Activated naive CD4-positive, alpha-beta T cell treated with anti-CD3 and anti-CD28 coated beads, Interleukin-2, amount 10 ng/mL, durations not matched to agents 7 days and 5 days (primary cell): ENCODE data around the gene CD59.

Experiments
- CTCF ChIA-PET: fragments of 350-600 bp; sonication (Branson Sonifier 250); formaldehyde crosslinking; loops from one replicate; lab custom pipeline; 2021; ENCODE audit warnings: antibody characterized with exemption; lab: Charles Lee
- DNase-seq: peaks from one replicate; pipeline ENCODE4 v3.0.0-alpha.2; 2020
- H3K27ac Mint-ChIP-seq: one replicate; pipeline ENCODE4 v1.8.0; 2021; ENCODE audit warnings: mild to moderate bottlenecking, moderate library complexity, mixed read lengths
- H3K27me3 Mint-ChIP-seq: one replicate; pipeline ENCODE4 v1.8.0; 2021; ENCODE audit warnings: mild to moderate bottlenecking, mixed read lengths
- H3K36me3 Mint-ChIP-seq: one replicate; pipeline ENCODE4 v1.8.0; 2021; ENCODE audit warnings: mixed read lengths
- H3K4me1 Mint-ChIP-seq: one replicate; pipeline ENCODE4 v1.8.0; 2021; ENCODE audit warnings: mixed read lengths
- H3K4me3 Mint-ChIP-seq: one replicate; pipeline ENCODE4 v1.8.0; 2021; ENCODE audit warnings: mild to moderate bottlenecking, moderate library complexity, mixed read lengths
- H3K9me3 Mint-ChIP-seq: one replicate; pipeline ENCODE4 v1.8.0; 2021; ENCODE audit warnings: mixed read lengths

CD59 gene

DNA sequence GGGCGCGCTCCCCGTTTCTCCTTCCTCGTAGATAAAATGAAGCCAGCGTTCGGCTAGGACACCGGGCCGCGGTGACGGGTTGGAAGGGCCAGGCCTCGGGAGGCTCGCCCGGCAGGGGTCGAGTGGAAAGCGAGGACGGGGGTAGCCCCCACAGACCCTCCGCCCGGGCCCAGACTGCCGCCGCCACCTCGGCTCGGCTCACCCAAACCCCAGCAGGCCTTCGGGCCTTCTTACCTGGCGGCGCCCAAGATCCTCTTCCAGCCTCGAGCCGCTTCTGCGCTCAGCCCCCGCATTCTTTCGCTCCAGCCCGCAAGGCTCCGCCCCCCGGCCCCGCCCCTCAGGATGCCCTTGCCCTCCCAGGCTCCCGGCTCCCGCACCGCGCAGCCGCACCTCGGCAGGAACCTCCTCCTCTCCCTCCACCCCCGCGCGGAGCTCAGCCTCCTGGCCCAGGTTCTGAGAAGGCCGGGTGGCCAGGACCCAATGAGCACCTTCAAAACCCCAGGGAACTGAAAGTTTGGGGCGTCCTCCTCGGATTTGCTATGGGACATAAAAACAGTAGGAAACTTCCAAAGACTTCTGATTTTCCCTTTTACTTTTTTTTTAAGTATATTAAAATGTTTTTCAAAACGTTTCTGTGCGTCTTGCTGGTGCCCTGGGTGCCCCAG, at the start of gene CD59:
CD59 (minus strand) TSS at position 276 of the 665 bp plus-strand sequence. CDS start 13,978 bp downstream, outside the sequence.
- peaks cover 30% of the 10 kb centered on the region for H3K4me1 Mint-ChIP-seq
- H3K36me3 Mint-ChIP-seq, result peaks cover 7% of the 10 kb centered on the region
- H3K27me3 Mint-ChIP-seq, result peaks cover 16% of the 10 kb centered on the region
- H3K27ac Mint-ChIP-seq, result peak within 1 kb of the TSS; percentile 81
- peak; percentile 92 for DNase-seq
- no peaks in the 10 kb centered on the region for H3K9me3 Mint-ChIP-seq
- CTCF ChIA-PET, result interaction anchor here (0.5 to 3.5 kb wide), 6 partner anchors 14 to 364 kb away, joined by 3 to 21 read pairs (median 4); no protein-coding TSS in a partner anchor
- H3K4me3 Mint-ChIP-seq, result peak within 1 kb of the TSS; percentile 82

- H3K4me1 Mint-ChIP-seq, result peaks cover 5% of the 10 kb centered on the region
- CTCF ChIA-PET, result no interaction called here
- H3K36me3 Mint-ChIP-seq, result no peaks in the 10 kb centered on the region
- DNase-seq, result no peak
- H3K4me3 Mint-ChIP-seq, result no peak overlapping the region
- H3K9me3 Mint-ChIP-seq, result no peaks in the 10 kb centered on the region
- peaks cover 47% of the 10 kb centered on the region for H3K27me3 Mint-ChIP-seq
- no peak overlapping the region for H3K27ac Mint-ChIP-seq
Measured at GRCh38 chr11:33785609-33786008, 49.4 kb upstream of the CD59 start.

GRCh38 chr11:33779849-33780528, 43.8 kb upstream of the CD59 start:
- H3K27ac Mint-ChIP-seq, result no peak overlapping the region
- H3K4me3 Mint-ChIP-seq, result no peak overlapping the region
- no peaks in the 10 kb centered on the region for H3K36me3 Mint-ChIP-seq
- DNase-seq, result no peak
- peaks cover 80% of the 10 kb centered on the region for H3K27me3 Mint-ChIP-seq
- H3K9me3 Mint-ChIP-seq, result no peaks in the 10 kb centered on the region
- peaks cover 12% of the 10 kb centered on the region for H3K4me1 Mint-ChIP-seq
- CTCF ChIA-PET, result no interaction called here

DNA sequence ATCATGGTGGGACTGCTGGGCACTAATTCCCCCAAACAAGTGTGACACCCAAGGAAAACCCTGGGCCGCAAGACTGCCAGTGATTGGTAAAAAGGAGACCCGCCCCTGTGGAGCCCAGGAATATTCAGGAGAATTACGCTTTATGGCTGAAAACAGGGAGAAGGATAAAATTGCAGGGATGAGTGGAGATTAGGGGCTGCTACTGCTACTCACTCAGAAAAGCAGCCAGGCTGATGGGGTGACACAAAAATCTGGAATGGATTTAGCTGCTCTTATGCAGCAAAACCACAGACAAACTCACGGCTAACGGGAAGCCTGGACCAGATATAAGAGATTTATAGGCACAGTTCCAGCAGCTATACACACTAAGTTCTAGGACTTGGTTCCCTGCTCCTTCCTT, 42.5 kb upstream of the CD59 start:
- CTCF ChIA-PET, result no interaction called here
- Mint-ChIP-seq H3K9me3 (no peaks in the 10 kb centered on the region), H3K4me3 (no peak overlapping the region), H3K4me1 (peaks cover 16% of the 10 kb centered on the region), H3K27me3 (peaks cover 76% of the 10 kb centered on the region), H3K36me3 (no peaks in the 10 kb centered on the region), H3K27ac (no peak overlapping the region)
- DNase-seq, result no peak

DNA sequence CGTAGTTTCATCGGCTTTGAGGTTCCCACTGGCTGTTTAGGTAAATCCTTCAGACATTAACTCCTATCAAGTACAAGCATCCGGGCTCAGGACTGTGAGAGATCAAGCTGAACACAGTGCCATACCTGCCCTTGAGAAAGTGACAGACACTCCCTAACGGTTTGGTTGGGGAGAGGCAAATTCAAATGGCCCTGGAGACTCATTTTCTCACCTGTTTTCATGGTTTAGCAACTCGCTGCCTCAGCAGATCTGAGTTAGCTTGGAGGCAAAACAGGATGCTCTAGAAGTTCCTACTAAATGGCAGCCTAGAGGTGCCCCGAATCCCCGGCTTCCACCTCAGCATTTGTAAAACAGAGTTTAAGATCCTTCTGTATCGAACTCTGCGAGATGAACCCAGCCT, 41.7 kb upstream of the CD59 start:
- H3K36me3 Mint-ChIP-seq, result no peaks in the 10 kb centered on the region
- peak; percentile 27 for DNase-seq
- peaks cover 72% of the 10 kb centered on the region for H3K27me3 Mint-ChIP-seq
- H3K27ac Mint-ChIP-seq, result no peak overlapping the region
- H3K4me1 Mint-ChIP-seq, result peaks cover 21% of the 10 kb centered on the region
- H3K9me3 Mint-ChIP-seq, result no peaks in the 10 kb centered on the region
- CTCF ChIA-PET, result interaction anchor here (0.5 to 1.1 kb wide), 2 partner anchors 30 to 93 kb away, joined by 4 read pairs; no protein-coding TSS in a partner anchor
- H3K4me3 Mint-ChIP-seq, result no peak overlapping the region

GRCh38 chr11:33775832-33776470, 39.7 kb upstream of the CD59 start:
- DNase-seq, result no peak
- Mint-ChIP-seq H3K36me3 (peaks cover 4% of the 10 kb centered on the region), H3K27ac (no peak overlapping the region), H3K4me1 (peaks cover 32% of the 10 kb centered on the region), H3K9me3 (no peaks in the 10 kb centered on the region), H3K4me3 (peak overlapping the region; percentile 2), H3K27me3 (peaks cover 57% of the 10 kb centered on the region)
- CTCF ChIA-PET, result no interaction called here

- Mint-ChIP-seq H3K9me3 (no peaks in the 10 kb centered on the region), H3K4me3 (peak overlapping the region; percentile 93), H3K4me1 (peaks cover 32% of the 10 kb centered on the region), H3K27me3 (peaks cover 55% of the 10 kb centered on the region), H3K36me3 (peaks cover 4% of the 10 kb centered on the region), H3K27ac (no peak overlapping the region)
- CTCF ChIA-PET, result interaction anchor here (0.8 kb wide), 1 partner anchor 59 kb away, joined by 3 read pairs; no protein-coding TSS in a partner anchor
- DNase-seq, result no peak
Measured at GRCh38 chr11:33775467-33775807, 39.2 kb upstream of the CD59 start.

DNA sequence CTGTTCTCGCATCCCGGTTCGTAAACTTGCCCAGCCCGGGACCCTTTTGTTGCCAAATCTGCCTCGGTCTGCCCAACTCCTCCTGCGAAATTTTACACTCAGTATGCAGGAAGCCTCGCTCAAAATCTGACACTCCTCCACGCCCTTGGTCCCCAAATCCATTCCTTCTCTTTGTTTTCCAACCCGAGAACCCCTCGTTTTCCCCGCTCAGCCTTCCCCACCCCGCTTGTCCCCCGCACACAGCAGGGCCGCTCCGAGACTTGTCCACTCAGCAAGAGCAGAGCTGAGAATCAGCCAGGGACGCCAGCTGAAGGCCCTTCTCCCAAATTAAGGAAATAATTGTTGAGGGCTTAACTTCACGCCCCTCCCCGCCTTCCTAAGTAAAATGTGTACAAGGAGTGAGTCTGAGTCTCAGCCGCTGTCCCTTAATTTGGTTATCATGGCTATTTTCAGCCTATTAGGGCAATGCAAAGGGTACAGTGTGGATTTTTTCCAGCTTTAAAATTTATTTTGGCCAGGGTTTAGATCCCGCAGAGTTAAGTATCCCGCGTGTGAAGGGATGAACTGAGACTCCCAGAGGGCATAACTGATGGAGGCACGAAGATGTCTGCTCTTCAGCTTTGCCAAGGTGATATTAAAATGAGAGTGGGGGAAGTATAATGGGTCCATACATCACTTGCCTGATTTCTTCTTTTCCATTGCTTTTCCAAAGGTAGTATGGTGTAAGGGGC, 38.7 kb upstream of the CD59 start:
- H3K4me3 Mint-ChIP-seq, result peak overlapping the region; percentile 93
- peaks cover 9% of the 10 kb centered on the region for H3K36me3 Mint-ChIP-seq
- no peak for DNase-seq
- peaks cover 32% of the 10 kb centered on the region for H3K4me1 Mint-ChIP-seq
- CTCF ChIA-PET, result interaction anchor here (0.8 kb wide), 1 partner anchor 59 kb away, joined by 3 read pairs; no protein-coding TSS in a partner anchor
- H3K9me3 Mint-ChIP-seq, result no peaks in the 10 kb centered on the region
- H3K27me3 Mint-ChIP-seq, result peaks cover 51% of the 10 kb centered on the region
- peak overlapping the region; percentile 80 for H3K27ac Mint-ChIP-seq

- peaks cover 13% of the 10 kb centered on the region for H3K36me3 Mint-ChIP-seq
- DNase-seq, result peak; percentile 90
- H3K4me3 Mint-ChIP-seq, result peak within 1 kb of the TSS; percentile 93
- CTCF ChIA-PET, result interaction anchor here (0.8 to 1.2 kb wide), 2 partner anchors 35 to 58 kb away, joined by 3 to 5 read pairs; no protein-coding TSS in a partner anchor
- H3K27ac Mint-ChIP-seq, result peak within 1 kb of the TSS; percentile 94
- H3K4me1 Mint-ChIP-seq, result peaks cover 32% of the 10 kb centered on the region
- no peaks in the 10 kb centered on the region for H3K9me3 Mint-ChIP-seq
- peaks cover 43% of the 10 kb centered on the region for H3K27me3 Mint-ChIP-seq
Measured at GRCh38 chr11:33773987-33774735, 37.9 kb upstream of the CD59 start, which contains the start of gene FBXO3. Gene FBXO3, minus strand, starts transcription at chr11:33774520. Its CDS starts 23 bp downstream, at chr11:33774497.

DNA sequence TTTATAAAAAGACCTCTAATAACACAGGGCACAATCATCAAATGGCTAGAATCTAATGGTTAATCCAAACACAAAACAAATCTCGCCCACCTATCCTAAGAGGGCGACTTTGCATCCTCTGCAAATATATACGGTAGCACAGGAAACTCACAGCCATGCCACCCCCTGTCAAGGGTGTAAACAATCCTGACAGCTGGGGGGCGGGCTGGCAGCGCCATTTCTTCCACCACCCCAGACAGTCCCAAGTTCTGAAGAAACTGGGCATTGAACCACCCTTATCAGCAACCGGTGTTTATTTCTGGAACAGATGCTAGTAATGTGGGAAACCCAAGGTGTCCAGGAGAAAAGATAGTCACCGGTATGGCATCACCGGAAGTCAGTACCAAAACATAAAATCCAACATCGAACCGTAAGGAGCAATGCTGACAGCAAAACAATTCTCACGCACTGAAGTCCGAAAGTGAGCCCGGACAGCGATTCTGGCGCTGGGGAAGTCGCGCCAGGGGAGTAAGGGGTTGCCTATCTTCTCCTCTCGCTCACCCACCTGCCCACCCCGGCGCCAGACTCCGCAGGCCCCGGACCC, 37.3 kb upstream of the CD59 start:
- peaks cover 39% of the 10 kb centered on the region for H3K27me3 Mint-ChIP-seq
- peak overlapping the region; percentile 94 for H3K27ac Mint-ChIP-seq
- H3K4me3 Mint-ChIP-seq, result peak overlapping the region; percentile 93
- CTCF ChIA-PET, result interaction anchor here (0.7 to 1.2 kb wide), 2 partner anchors 31 to 35 kb away, joined by 3 to 5 read pairs; no protein-coding TSS in a partner anchor
- H3K9me3 Mint-ChIP-seq, result no peaks in the 10 kb centered on the region
- DNase-seq, result peak; percentile 62
- H3K36me3 Mint-ChIP-seq, result peaks cover 16% of the 10 kb centered on the region
- H3K4me1 Mint-ChIP-seq, result peaks cover 32% of the 10 kb centered on the region

DNA sequence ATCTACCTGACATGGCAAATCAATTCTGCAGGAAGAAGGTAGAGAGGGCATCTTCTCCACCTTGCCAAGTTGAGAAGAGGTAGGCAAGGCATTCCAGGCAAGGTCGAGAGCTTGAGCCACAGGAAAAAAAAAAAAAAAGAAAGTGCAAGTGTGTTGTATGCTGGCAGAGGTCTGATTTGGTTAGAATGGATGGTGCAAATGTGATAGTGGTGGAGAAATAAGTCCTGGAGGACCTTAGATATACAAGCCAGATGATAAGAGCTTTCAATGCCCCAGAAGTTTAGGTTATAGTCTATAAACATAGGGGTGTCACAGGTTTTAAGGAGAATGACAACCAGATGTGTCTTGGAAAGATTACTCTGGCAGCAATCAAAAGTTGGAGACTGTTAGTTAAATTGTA, 36.6 kb upstream of the CD59 start:
- DNase-seq, result no peak
- peaks cover 17% of the 10 kb centered on the region for H3K36me3 Mint-ChIP-seq
- peak overlapping the region; percentile 93 for H3K4me3 Mint-ChIP-seq
- H3K4me1 Mint-ChIP-seq, result peaks cover 30% of the 10 kb centered on the region
- H3K27me3 Mint-ChIP-seq, result peaks cover 33% of the 10 kb centered on the region
- CTCF ChIA-PET, result interaction anchor here (0.7 to 1.2 kb wide), 2 partner anchors 32 to 36 kb away, joined by 3 to 5 read pairs; no protein-coding TSS in a partner anchor
- H3K27ac Mint-ChIP-seq, result no peak overlapping the region
- no peaks in the 10 kb centered on the region for H3K9me3 Mint-ChIP-seq

DNA sequence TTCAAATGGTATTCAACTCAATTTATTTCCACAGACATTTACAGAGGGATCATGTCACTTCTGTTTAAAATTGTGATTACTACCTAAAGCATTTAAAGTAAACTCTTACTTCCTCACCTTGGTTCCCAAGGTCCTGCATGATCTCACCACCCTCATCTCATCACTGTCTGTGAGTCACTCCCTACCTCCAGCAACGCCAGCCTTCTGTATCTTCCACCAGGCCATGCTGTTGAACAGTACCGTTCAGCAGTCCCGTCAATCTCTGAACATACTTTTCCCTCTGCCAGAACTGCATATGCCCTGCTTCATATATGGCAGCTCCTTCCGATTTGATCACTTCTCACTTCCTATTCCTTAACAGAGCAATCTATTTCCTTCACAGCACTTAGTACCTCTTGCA, 36.1 kb upstream of the CD59 start:
- CTCF ChIA-PET, result no interaction called here
- Mint-ChIP-seq H3K36me3 (peaks cover 19% of the 10 kb centered on the region), H3K27me3 (peaks cover 29% of the 10 kb centered on the region), H3K9me3 (no peaks in the 10 kb centered on the region), H3K4me1 (peaks cover 29% of the 10 kb centered on the region), H3K27ac (no peak overlapping the region), H3K4me3 (peak overlapping the region; percentile 93)
- DNase-seq, result no peak

- CTCF ChIA-PET, result no interaction called here
- Mint-ChIP-seq H3K27ac (no peak overlapping the region), H3K27me3 (peaks cover 9% of the 10 kb centered on the region), H3K36me3 (peaks cover 31% of the 10 kb centered on the region), H3K9me3 (no peaks in the 10 kb centered on the region), H3K4me3 (no peak overlapping the region), H3K4me1 (peaks cover 23% of the 10 kb centered on the region)
- DNase-seq, result no peak
Measured at GRCh38 chr11:33770236-33770635, 34.0 kb upstream of the CD59 start.
